ENCODE results near the gene CXCR6.

DNA sequence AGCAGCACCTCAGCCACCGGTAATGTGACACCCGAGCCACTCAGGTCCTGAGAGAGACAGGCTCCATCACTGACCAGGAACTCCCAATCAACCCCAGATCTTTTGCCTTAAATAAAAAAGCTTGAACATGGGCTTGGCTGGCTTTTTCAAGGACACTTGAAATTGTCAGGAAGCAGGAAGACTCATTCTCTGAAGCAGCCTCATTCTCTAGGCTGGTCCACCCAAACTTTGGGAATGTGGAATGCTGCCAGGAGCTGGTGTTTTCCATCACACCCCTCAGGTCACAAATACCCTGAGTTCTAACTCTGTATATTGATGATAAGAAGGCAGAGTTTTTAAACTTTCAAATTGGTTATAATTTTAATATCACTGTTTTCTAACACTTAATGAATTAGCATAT lies 17.0 kb downstream of the CXCR6 start:
- TF ChIP-seq, protein P1, sequence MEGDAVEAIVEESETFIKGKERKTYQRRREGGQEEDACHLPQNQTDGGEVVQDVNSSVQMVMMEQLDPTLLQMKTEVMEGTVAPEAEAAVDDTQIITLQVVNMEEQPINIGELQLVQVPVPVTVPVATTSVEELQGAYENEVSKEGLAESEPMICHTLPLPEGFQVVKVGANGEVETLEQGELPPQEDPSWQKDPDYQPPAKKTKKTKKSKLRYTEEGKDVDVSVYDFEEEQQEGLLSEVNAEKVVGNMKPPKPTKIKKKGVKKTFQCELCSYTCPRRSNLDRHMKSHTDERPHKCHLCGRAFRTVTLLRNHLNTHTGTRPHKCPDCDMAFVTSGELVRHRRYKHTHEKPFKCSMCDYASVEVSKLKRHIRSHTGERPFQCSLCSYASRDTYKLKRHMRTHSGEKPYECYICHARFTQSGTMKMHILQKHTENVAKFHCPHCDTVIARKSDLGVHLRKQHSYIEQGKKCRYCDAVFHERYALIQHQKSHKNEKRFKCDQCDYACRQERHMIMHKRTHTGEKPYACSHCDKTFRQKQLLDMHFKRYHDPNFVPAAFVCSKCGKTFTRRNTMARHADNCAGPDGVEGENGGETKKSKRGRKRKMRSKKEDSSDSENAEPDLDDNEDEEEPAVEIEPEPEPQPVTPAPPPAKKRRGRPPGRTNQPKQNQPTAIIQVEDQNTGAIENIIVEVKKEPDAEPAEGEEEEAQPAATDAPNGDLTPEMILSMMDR (IDR thresholded peaks at IDR 0.05): no peak
- TF ChIP-seq EZH2 (IDR thresholded peaks at IDR 0.05) (no peak), EZH2phosphoT487 (IDR thresholded peaks at IDR 0.05) (no peak)
